ENCODE measurements around the gene UBE3C. TPM values are rescaled to one million over a fixed set of nuclear protein-coding genes. Genes with fewer than 3 reads are reported as not detected.
"Not testable (repeated sequence)": the region's sequence is repeated elsewhere in the genome, so short reads cannot be mapped to it uniquely, and the experiment has no call there.

UBE3C gene
- total RNA-seq, 2 experiments from 2014 or later = 50.3 to 51.3 TPM

DNA sequence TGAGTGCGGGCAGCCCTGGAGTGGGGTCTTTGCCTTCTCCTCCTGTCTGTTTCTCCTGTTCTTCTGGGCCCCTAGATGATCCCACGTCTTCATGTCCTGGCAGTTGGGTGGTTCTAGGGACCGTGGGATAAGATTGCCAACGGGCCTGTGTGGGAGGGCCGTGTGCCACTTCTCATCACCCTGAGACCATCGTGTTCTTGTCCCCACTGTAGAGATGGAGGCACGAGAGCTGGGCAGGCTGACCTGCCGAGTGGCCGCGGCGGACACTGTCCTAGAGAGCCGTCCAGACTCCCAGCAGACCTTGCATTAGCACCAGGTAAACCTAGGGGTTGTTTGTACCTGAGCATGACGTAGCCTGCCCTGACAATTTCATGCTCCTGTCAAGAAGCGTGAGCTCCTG lies 18.5 kb upstream of the UBE3C start:
- ChIA-PET POLR2A (no interaction called here), CTCF (no interaction called here)
- peaks cover 1% of the 10 kb centered on the region for H3K36me3 Mint-ChIP-seq (ENCODE audit: low read depth)
- peaks cover 2% of the 10 kb centered on the region for H3K27me3 Mint-ChIP-seq
- no peaks in the 10 kb centered on the region for H3K4me1 Mint-ChIP-seq
- H3K4me3 Mint-ChIP-seq = no peak overlapping the region
- DNase-seq = no peak
- H3K9me3 Mint-ChIP-seq = peaks cover 7% of the 10 kb centered on the region
- no peak overlapping the region for H3K27ac Mint-ChIP-seq

DNA sequence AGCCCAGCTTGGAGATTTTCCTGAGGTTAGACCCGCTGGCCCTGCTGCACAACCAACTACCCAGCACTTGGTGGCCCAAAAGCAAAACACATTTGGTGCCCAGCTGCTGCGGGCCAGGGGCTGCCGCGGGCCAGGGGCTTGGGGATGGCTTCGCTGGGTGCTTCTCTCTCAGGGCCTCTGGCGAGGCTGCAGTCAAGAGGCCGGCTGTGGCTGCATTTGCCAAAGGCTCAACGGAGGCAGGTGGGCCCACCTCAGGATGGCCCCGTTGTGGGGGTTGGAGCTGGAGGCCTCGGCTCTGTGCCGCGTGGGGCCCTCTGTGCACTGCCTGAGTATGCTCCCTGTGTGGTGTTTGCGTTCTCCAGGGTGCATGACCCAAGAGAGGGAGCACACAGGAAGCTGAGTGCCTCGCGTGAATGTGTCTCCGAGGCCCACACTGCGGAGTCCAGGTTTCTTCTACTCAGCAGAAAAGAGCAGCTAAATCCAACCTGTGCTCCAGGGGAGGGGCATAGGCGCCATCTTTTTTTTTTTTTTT lies 17.5 kb upstream of the UBE3C start:
- Mint-ChIP-seq H3K27me3 (no peaks in the 10 kb centered on the region), H3K27ac (no peak overlapping the region), H3K4me1 (no peaks in the 10 kb centered on the region), H3K36me3 (ENCODE audit: low read depth) (peaks cover 1% of the 10 kb centered on the region), H3K4me3 (no peak overlapping the region), H3K9me3 (peaks cover 3% of the 10 kb centered on the region)
- CTCF ChIA-PET = interaction anchor here (0.8 kb wide), 1 partner anchor 9 kb away, joined by 5 read pairs; no protein-coding TSS in a partner anchor
- POLR2A ChIA-PET = no interaction called here
- DNase-seq = no peak

DNA sequence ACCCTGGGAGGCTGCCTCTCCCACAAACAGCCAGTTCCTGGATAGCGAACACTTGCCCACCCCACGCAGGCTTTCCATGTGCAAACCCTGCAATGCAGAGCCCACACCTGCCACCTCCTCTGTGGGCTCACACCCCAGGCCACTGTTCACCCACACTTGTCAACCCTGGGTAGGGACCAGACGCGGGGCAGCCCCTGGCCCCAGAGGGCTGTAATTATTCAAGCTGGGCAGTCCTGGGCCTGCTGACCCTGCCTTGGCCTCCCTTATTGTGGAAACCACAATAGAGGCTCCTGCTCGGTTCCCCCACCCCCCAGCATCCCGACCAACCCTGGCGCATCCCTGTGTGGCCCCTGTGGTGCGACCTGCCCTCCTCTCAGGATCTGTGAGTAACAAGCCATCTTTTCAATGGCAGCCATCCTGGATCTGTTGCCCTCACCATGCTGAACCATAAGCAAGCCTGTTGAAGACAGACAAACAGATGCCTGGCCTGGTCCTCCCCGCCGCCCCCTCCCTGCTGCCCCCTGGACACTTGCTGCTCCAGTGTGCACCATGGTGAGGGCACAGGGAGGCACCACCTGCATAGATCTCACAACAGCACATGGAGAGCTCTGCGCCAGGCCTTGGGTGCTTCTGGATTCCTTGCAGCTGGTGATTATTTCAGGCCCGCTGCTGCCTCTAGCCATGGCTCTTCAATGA lies 15.8 kb upstream of the UBE3C start:
- H3K27me3 Mint-ChIP-seq = no peaks in the 10 kb centered on the region
- POLR2A ChIA-PET = no interaction called here
- CTCF ChIA-PET = no interaction called here
- H3K4me1 Mint-ChIP-seq = no peaks in the 10 kb centered on the region
- DNase-seq = no peak
- H3K9me3 Mint-ChIP-seq = no peaks in the 10 kb centered on the region
- H3K36me3 Mint-ChIP-seq (ENCODE audit: low read depth) = no peaks in the 10 kb centered on the region
- H3K4me3 Mint-ChIP-seq = no peak overlapping the region
- no peak overlapping the region for H3K27ac Mint-ChIP-seq

DNA sequence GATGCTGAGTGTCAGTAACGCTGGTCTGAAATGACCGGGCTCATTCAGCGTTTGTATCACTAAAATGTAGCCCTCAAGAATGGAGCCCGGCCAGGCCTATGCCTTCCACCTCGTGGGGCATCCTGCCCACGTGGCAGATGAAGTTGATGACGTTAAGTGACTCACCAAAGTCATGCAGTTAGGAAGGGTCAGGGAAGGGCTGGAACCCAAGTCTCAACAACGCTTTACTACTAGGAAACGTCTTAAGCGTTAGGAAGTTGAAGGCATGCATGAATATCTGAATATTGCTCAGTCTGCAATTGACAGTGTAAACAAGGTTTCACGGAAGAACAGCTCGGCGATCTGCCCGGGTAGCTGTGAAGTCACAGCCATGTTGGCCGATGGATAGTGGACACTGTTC lies 14.0 kb upstream of the UBE3C start:
- Mint-ChIP-seq H3K9me3 (no peaks in the 10 kb centered on the region), H3K27me3 (peaks cover 4% of the 10 kb centered on the region), H3K4me3 (no peak overlapping the region), H3K36me3 (ENCODE audit: low read depth) (no peaks in the 10 kb centered on the region), H3K27ac (no peak overlapping the region), H3K4me1 (no peaks in the 10 kb centered on the region)
- DNase-seq = no peak
- POLR2A ChIA-PET = no interaction called here
- CTCF ChIA-PET = interaction anchor here (0.6 kb wide), 1 partner anchor 1131 kb away, joined by 4 read pairs; no protein-coding TSS in a partner anchor

DNA sequence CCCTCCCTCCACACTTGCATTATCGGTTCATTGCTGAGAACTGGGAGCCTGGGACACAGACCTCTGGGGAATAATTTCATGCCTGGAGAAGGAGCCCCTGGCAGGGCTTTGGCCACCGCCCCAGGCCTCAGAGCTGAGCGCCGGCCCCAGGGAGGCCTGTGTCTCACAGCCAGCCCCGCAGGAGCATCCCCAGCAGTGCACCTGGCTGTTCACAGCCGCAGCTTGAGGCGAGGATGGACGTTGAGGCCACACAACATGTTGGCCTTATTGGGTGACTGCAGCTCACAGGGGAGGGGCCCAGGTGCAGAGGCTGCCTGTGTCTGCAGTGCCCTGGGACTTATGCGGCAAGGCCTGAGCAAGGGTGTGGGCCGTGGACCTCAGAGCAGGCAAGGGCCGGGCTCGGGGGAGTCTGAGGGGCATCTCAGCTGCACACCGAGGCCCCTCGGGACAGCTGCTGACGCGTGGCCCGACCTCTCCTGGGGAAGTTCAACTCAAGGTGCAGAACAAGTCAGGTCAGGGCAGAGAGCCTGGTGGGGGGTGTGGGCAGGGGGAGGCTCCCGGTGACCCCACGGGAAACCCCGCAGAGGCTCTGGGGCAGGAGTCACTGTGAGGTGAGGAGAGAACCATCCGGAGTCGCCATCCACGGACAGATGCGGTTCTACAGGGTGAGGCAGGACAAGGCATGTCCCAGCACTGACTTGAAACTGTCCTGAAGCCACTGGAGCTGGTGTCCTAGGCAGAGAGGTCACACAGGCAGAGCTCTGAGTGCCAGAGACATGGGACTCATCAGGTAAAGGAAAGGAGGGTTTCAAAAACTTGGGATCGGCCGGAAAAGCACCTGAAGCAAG lies 13.1 kb upstream of the UBE3C start:
- no peaks in the 10 kb centered on the region for H3K36me3 Mint-ChIP-seq (ENCODE audit: low read depth)
- no peak overlapping the region for H3K27ac Mint-ChIP-seq
- H3K4me1 Mint-ChIP-seq = no peaks in the 10 kb centered on the region
- H3K9me3 Mint-ChIP-seq = no peaks in the 10 kb centered on the region
- no peak for DNase-seq
- CTCF ChIA-PET = interaction anchor here (1.6 kb wide), 1 partner anchor 17 kb away, joined by 3 read pairs; no protein-coding TSS in a partner anchor
- H3K27me3 Mint-ChIP-seq = peaks cover 4% of the 10 kb centered on the region
- POLR2A ChIA-PET = no interaction called here
- no peak overlapping the region for H3K4me3 Mint-ChIP-seq

DNA sequence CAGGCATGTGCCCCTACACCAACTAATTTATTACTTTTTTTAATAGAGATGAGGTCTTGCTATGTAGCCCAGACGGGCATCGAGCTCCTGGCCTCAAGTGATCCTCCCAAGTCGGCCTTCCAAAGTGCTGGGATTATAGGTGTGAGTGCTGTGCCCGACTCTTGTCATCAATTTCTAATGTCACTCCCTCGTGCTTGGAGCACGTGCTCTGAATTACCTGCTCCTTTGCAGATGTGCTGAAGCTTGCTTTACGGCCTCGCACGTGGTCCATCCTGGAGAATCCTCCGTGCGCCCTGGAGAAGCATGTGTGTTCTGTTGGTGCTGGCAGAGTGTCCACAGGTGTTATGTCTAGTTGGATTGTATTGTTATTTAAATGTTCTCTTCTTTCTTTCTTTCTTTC lies 11.8 kb upstream of the UBE3C start:
- H3K9me3 Mint-ChIP-seq = no peaks in the 10 kb centered on the region
- H3K36me3 Mint-ChIP-seq (ENCODE audit: low read depth) = no peaks in the 10 kb centered on the region
- H3K4me3 Mint-ChIP-seq = no peak overlapping the region
- peaks cover 6% of the 10 kb centered on the region for H3K27me3 Mint-ChIP-seq
- DNase-seq = no peak
- no peak overlapping the region for H3K27ac Mint-ChIP-seq
- ChIA-PET CTCF (interaction anchor here (1.6 kb wide), 1 partner anchor 15 kb away, joined by 3 read pairs; no protein-coding TSS in a partner anchor), POLR2A (no interaction called here)
- no peaks in the 10 kb centered on the region for H3K4me1 Mint-ChIP-seq

DNA sequence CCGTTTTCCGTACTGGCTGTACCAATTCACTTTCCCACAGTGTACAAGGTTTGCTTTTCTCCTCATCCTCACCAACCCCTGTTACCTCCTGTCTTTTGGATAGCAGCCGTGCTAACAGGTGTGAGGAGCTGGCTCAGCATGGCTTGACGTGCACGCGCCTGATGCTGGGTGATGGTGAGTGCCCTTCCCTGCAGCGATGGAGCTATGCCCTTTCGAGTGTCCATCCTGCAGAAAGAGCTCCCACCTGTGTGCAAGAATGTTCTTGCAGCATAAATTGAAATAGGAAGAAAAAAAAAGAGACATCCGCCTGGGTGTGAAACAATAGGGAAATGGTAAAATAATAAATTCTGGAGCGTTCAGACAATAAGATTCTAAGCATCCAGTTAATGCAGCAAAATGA lies 9.5 kb upstream of the UBE3C start:
- no peaks in the 10 kb centered on the region for H3K36me3 Mint-ChIP-seq (ENCODE audit: low read depth)
- H3K9me3 Mint-ChIP-seq = no peaks in the 10 kb centered on the region
- CTCF ChIA-PET = no interaction called here
- POLR2A ChIA-PET = no interaction called here
- H3K4me1 Mint-ChIP-seq = no peaks in the 10 kb centered on the region
- H3K4me3 Mint-ChIP-seq = no peak overlapping the region
- H3K27me3 Mint-ChIP-seq = peaks cover 8% of the 10 kb centered on the region
- DNase-seq = no peak
- no peak overlapping the region for H3K27ac Mint-ChIP-seq

DNA sequence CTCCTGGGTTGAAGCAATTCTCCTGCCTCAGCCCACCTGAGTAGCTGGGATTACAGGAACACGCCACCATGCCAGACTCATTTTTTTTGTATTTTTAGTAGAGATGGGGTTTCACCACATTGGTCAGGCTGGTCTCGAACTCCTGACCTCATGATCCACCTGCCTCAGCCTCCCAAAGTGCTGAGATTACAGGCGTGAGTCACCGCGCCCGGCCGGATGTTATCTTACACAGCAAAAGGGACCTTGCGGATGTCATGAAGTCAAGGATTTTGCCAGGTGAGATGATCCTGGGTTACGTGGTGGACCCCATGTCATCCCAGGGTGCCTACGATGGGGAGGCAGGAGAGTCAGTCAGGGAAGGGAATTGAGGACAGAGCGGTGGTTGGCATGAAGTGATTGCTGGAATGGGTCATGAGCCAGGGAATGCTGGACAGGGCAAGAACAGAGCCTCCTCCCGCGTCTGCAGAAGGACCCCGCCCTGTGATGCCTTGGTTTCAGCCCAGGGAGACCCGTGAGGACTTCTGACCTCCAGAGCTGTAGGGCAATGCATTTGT lies 8.7 kb upstream of the UBE3C start:
- CTCF ChIA-PET = interaction anchor here (0.5 to 1.4 kb wide), 2 partner anchors 9 to 29 kb away, joined by 3 read pairs; partner anchors contain the start of gene UBE3C
- H3K27me3 Mint-ChIP-seq = peaks cover 8% of the 10 kb centered on the region
- H3K27ac Mint-ChIP-seq = no peak overlapping the region
- POLR2A ChIA-PET = no interaction called here
- no peak for DNase-seq
- no peaks in the 10 kb centered on the region for H3K9me3 Mint-ChIP-seq
- no peaks in the 10 kb centered on the region for H3K4me1 Mint-ChIP-seq
- H3K36me3 Mint-ChIP-seq (ENCODE audit: low read depth) = no peaks in the 10 kb centered on the region
- no peak overlapping the region for H3K4me3 Mint-ChIP-seq

DNA sequence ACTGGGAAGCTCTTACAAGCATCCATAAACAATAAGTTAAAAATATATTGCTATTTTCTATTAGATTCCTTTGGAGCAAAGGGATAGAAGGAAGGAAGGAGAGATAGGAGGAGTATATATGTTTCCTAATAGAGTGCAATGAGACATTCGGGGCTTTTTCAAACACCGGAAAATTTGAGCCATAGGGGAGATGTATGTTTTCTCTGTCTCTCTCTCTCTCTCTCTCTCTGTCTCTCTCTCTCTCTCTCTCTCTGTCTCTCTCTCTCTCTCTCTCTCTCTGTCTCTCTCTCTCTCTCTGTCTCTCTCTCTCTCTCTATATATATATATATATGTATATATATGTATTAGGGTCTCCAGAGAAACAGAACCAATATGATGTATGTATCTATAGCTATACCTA lies 7.9 kb upstream of the UBE3C start:
- H3K4me1 Mint-ChIP-seq; H3K36me3 Mint-ChIP-seq (ENCODE audit: low read depth); H3K27me3 Mint-ChIP-seq; H3K4me3 Mint-ChIP-seq; DNase-seq; H3K27ac Mint-ChIP-seq; H3K9me3 Mint-ChIP-seq: not testable (repeated sequence)
- CTCF ChIA-PET = interaction anchor here (0.5 to 1.4 kb wide), 3 partner anchors 8 to 28 kb away, joined by 3 read pairs; partner anchors contain the start of gene UBE3C
- POLR2A ChIA-PET = interaction anchor here (0.6 kb wide), 1 partner anchor 95 kb away, joined by 5 read pairs; no protein-coding TSS in a partner anchor

DNA sequence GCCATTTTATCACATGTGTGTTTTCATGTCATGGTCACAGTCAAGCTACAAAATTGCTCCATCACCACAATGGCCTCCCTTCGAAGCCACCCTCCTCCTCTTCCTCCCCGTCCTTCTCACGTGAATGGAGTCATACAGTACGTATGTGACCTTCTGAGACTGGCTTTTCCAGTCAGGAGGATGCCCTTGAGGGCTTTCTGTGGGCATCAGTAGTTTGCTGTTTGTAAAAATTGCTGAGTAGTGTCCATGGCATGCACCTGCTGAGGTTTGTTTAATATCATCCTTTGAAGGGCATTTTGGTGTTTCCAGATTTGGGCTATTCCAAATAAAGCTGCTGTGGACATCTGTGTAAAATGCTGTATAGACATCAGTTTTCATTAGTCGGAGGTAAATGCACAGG lies 5.9 kb upstream of the UBE3C start:
- POLR2A ChIA-PET = no interaction called here
- Mint-ChIP-seq H3K9me3 (no peaks in the 10 kb centered on the region), H3K36me3 (ENCODE audit: low read depth) (no peaks in the 10 kb centered on the region), H3K4me1 (peaks cover 8% of the 10 kb centered on the region), H3K27me3 (peaks cover 8% of the 10 kb centered on the region), H3K27ac (no peak overlapping the region), H3K4me3 (no peak overlapping the region)
- no peak for DNase-seq
- CTCF ChIA-PET = interaction anchor here (0.6 to 1.3 kb wide), 3 partner anchors 9 to 962 kb away, joined by 3 read pairs; no protein-coding TSS in a partner anchor

DNA sequence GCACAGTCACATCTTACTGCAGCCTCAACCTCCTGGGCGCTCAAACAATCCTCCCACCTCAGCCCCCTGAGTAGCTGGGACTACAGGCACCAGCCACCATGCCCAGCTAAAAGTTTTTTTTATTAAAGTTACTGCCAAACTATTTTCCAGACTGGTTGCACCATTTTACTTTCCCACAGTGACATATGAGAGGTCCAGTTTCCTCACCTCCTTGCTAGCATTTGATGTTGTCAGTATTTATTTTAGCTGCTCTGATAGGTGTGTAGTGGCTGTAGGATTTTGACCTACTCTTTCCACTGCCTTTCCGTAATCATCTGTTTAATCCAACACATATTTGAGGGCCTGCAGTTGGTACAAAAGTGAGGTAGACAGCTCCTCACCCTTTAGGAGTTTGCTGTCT lies 5.4 kb upstream of the UBE3C start:
- H3K36me3 Mint-ChIP-seq (ENCODE audit: low read depth) = no peaks in the 10 kb centered on the region

DNA sequence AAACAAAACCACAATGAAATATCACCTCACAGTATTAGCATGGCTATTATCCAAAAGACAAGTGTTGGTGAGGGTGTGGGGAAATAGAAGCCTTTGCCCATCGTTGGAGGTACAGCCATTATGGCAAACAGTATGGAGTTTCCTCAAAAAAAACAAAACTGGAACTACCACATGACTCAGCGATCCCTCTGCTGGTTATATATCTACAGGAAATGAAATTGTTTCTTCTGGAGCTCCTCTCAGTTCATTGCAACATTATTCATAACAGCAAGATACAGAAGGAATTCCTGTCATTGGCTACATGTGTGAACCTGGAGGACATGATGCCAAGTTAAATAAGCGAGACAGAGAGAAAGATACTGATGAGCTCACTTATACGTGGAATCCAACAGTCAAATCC lies 2.4 kb upstream of the UBE3C start:
- Mint-ChIP-seq H3K27ac (peak overlapping the region; percentile 63), H3K27me3 (peaks cover 2% of the 10 kb centered on the region), H3K4me1 (peaks cover 22% of the 10 kb centered on the region), H3K9me3 (no peaks in the 10 kb centered on the region), H3K36me3 (ENCODE audit: low read depth) (peaks cover 10% of the 10 kb centered on the region), H3K4me3 (peak overlapping the region; percentile 32)
- ChIA-PET CTCF (no interaction called here), POLR2A (interaction anchor here (0.5 kb wide), 1 partner anchor 57 kb away, joined by 3 read pairs; no protein-coding TSS in a partner anchor)
- no peak for DNase-seq

More for the DNA sequence above, 5.4 kb upstream of the UBE3C start:
- CTCF ChIA-PET = interaction anchor here (0.6 kb wide), 1 partner anchor 962 kb away, joined by 3 read pairs; no protein-coding TSS in a partner anchor
- Mint-ChIP-seq H3K27me3 (peaks cover 8% of the 10 kb centered on the region), H3K27ac (no peak overlapping the region), H3K4me3 (no peak overlapping the region), H3K9me3 (no peaks in the 10 kb centered on the region), H3K4me1 (peaks cover 8% of the 10 kb centered on the region)
- POLR2A ChIA-PET = no interaction called here
- no peak for DNase-seq

DNA sequence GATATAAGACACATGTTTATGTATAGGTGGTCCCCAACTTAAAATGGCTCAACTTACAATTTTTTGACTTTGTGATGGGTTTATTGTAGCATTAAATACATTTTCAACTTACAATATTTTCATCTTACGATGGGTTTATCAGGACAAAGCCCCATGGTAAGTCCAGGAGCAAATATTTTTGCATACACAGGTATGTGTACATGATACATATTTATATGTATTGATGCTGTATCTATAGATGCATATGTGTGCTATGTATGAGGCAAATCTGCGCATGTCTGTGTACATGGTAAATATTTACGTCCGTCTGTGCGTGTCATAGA lies 664 bp upstream of the UBE3C start:
- Mint-ChIP-seq H3K4me1 (peaks cover 36% of the 10 kb centered on the region), H3K4me3 (peak overlapping the region; percentile 78), H3K36me3 (ENCODE audit: low read depth) (peaks cover 24% of the 10 kb centered on the region), H3K27ac (peak overlapping the region; percentile 99), H3K9me3 (no peaks in the 10 kb centered on the region), H3K27me3 (peaks cover 2% of the 10 kb centered on the region)
- ChIA-PET CTCF (interaction anchor here (1.3 to 1.4 kb wide), 2 partner anchors 245 to 1567 kb away, joined by 3 to 4 read pairs; partner anchors contain the start of genes LMBR1 and NCAPG2), POLR2A (no interaction called here)
- DNase-seq = no peak
